ENCODE measurements around the gene KIAA0930. TPM values are rescaled to one million over a fixed set of nuclear protein-coding genes. Genes with fewer than 3 reads are reported as not detected.

Gene KIAA0930
- total RNA-seq, 2 donors from 2014 or later: 48.5 to 74.0 TPM

GRCh38 chr22:45207981-45208664 lies 32.6 kb downstream of the KIAA0930 start:
- DNase-seq (ENCODE audit: low spot score): peak; percentile 73
- intact Hi-C loops (cut with DNase I): no loop called here

GRCh38 chr22:45207533-45207932 lies 33.2 kb downstream of the KIAA0930 start:
- intact Hi-C loops (cut with DNase I): no loop called here
- DNase-seq (ENCODE audit: low spot score): peak; percentile 78

- DNase-seq (ENCODE audit: low spot score): no peak
- intact Hi-C loops (cut with DNase I): no loop called here
Observed at GRCh38 chr22:45206233-45206632, 34.5 kb downstream of the KIAA0930 start.

DNA sequence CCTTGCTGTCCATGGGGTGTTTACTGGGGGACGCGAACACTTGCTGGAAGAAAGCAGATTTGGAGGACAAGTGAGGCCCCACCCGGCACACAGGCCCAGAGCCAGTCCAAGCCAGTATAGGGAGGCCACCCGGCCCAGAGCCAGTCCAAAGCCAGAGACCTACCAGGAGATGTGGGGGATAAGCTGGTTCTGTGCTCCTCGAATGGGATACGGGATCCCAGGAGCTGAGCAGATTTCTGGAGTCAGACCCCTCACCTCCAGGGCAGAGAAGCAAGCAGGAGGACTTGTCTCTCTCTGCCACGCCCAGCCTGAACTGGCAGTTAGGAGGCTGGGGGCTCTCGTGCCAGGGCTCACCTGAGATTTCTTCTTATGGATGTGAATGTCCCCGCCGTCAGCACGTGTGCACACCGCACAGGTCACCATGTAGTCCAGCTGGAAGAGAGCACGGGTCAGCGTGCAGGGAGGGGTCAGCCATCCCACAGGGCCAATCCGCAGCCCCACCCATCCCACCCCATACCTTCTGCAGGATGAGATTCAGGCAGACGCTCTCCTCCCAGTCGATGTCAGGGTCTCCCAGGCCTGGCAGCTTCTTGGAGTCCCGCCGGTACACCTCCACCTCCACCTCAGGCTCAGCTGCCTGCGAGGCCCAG lies 35.3 kb downstream of the KIAA0930 start:
- DNase-seq (ENCODE audit: low spot score): peak; percentile 64

DNA sequence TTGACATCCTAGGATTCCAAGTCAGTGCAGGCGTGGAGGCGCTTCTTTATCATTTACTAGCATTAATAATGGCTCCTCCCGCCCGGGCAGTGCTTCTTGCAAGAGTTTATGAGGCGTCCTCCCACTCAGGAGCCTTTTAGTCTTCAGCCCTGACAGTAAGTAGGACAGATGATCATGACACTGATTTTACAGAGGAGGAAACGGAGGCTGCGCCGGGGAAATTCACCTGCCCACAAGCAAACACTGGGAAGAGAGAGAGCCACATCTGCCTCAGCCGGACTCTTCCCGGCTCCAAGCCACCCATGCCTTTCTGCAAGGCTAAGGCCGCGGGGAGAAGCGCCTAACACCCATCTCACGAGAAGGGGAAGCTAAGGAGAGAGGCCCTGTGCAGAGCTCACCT lies 35.9 kb downstream of the KIAA0930 start:
- DNase-seq (ENCODE audit: low spot score): peak; percentile 55
- intact Hi-C loops (cut with DNase I): no loop called here

More for the DNA sequence above, 35.3 kb downstream of the KIAA0930 start:
- intact Hi-C loops (cut with DNase I): no loop called here

- DNase-seq (ENCODE audit: low spot score): peak; percentile 38
- intact Hi-C loops (cut with DNase I): no loop called here
Observed at GRCh38 chr22:45204241-45204640, 36.5 kb downstream of the KIAA0930 start.

GRCh38 chr22:45203150-45203951 lies 37.3 kb downstream of the KIAA0930 start:
- DNase-seq (ENCODE audit: low spot score): peak; percentile 81
- intact Hi-C loops (cut with DNase I): no loop called here

DNA sequence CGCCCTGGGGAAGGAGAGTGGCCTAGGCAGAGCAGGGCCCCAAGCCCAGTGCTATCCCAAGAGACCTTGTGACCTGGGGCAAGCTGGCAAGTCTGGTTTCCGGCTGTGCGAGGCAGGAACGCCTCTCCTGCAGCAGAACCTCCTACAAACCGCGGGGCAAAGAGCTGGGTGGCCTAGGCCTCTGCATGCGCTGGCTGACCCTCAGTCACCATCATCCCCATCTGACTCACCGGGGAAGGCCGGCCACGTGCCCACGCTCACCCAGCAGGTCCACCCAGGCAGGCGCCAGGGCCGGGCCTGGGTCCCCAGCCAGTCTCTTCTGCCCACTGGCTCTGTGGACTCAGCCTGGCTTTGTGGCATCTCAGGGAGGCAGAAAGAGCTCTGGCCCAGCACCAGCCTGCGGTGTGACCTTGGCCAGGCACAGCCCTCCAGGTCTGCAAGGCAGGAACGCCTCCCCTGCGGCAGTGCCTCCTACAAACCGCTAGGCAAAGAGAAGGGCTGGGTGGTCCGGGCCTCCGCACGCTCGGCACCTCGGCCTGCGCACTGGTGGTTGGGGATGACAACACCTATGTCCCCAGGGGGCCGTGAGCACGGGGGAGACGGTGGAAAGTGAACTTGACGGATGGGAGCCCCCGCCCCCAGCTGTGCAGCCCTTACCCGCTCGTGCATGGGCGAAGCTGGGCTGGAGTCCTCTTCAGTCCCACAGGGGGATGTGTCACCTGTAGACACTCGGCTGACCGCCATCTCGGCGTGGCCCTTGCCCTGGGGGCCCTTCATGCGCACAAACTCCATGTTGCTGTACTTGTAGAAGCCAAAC lies 38.2 kb downstream of the KIAA0930 start:
- DNase-seq (ENCODE audit: low spot score): peak; percentile 76
- intact Hi-C loops (cut with DNase I): no loop called here

DNA sequence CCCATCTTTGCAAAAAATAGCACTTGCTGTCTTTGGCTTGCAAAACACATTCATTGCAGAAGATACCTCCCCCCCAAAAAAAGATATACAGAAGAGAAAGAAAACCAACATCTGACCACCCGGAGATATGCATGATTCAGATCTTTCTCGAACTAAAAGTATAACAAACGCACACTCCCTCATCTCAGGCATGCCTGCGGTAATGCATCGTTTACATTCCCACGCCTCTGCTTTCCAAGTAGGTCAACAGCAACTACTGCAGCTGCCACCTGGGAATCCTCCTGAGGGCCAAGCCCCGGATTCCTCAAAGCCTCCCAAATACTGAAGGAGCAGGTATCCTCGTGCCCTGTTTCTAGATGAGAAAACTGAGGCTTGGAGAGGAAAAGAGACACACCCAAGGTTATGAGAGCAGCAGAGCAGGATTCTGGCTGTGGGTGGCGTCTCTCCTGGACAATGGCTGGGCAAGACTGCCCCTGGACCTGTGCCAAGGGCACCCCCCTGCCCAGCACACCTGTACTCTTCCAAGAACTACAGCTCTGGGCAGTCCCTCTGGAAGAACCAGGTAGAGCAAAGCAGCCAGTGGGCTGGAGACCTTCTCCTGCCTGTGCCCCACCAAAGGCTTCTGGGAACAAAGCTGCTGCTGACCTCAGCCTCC lies 38.9 kb downstream of the KIAA0930 start:
- intact Hi-C loops (cut with DNase I): no loop called here
- no peak for DNase-seq (ENCODE audit: low spot score)

- intact Hi-C loops (cut with DNase I): no loop called here
- peak; percentile 70 for DNase-seq (ENCODE audit: low spot score)
Observed at GRCh38 chr22:45200860-45201511, 39.7 kb downstream of the KIAA0930 start.

GRCh38 chr22:45200230-45200629 lies 40.5 kb downstream of the KIAA0930 start:
- intact Hi-C loops (cut with DNase I): no loop called here
- no peak for DNase-seq (ENCODE audit: low spot score)

DNA sequence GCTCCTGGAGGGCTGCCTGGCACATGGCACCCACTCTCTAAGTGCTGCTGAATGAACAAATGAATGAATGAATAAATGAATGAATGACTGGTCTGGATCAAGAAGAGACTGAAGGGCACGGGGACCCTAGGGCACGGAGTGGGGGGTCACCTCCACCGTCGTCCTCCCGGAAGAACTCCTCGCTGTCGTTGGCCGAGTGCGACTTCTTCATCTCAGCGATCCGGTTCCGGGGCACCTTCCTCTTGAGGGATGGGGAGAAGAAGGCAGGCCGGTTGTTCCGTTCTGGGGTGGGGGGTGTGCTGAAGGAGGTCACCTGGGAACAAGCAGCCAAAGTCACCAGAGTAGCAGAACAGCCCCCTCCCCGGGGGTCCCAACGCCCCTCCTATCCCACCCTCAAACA lies 41.0 kb downstream of the KIAA0930 start:
- intact Hi-C loops (cut with DNase I): loop anchor here in 1 of 2 donors (5.0 kb wide), 1 partner anchor 252 kb away; no protein-coding TSS in a partner anchor
- peak; percentile 48 for DNase-seq (ENCODE audit: low spot score)

DNA sequence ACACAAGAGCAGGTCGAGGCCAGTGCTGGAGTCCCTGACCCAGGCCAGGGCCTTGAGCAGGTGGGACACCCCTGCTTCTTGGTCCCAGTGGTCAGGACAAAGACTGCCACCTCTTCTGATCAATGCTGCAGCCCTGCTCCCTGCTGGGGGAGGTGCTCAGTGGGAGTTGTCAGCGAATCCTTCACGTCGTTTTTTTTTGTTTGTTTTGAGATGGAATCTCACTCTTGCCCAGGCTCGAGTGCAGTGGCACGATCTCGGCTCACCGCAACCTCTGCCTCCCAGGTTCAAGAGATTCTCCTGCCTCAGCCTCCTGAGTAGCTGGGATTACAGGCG lies 42.3 kb downstream of the KIAA0930 start:
- DNase-seq (ENCODE audit: low spot score): no peak
- intact Hi-C loops (cut with DNase I): loop anchor here in 1 of 2 donors (5.0 kb wide), 1 partner anchor 251 kb away; no protein-coding TSS in a partner anchor

DNA sequence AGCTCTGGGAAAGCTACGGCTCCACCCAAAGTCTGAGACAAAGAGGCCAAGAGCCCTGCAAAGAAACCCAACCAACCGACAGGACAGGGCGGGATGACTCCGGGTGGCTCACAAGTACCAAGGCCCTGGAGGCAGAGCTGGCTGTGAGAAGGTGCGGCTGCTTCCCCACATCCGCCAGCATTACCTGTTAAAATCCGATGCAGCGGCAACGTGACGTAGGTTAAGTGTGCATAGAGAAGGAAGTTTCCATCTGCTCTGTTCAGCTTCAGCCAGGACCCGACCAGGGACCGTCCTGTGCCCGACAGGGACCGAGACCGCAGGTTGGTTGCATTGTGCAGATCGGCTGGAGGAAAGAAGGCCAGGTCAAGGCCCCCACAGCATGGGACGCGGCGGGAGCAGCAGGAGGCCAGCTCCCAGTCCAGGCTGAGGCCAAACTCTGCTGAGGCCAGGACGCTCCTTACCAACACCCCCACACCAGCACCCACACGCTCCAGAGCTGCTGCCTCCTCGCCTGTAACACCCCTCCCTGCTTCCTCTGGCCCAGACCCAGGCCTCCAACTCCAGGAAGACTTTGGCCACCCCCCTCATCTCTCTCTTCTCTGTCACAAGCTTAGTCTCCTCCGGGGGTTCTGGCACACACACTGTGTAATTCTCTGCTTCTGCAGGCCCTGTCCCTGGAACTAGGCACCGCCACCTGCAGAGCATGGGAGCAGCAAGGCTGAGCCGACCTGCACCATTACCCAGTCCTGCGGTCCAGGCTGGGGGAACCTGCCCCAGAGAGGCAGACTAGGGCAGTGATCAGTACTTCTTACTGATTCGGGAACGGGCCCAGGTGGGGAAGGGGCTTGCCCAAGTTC lies 42.9 kb downstream of the KIAA0930 start:
- intact Hi-C loops (cut with DNase I): loop anchor here in 1 of 2 donors (5.0 kb wide), 1 partner anchor 251 kb away; no protein-coding TSS in a partner anchor
- DNase-seq (ENCODE audit: low spot score): peak; percentile 66

DNA sequence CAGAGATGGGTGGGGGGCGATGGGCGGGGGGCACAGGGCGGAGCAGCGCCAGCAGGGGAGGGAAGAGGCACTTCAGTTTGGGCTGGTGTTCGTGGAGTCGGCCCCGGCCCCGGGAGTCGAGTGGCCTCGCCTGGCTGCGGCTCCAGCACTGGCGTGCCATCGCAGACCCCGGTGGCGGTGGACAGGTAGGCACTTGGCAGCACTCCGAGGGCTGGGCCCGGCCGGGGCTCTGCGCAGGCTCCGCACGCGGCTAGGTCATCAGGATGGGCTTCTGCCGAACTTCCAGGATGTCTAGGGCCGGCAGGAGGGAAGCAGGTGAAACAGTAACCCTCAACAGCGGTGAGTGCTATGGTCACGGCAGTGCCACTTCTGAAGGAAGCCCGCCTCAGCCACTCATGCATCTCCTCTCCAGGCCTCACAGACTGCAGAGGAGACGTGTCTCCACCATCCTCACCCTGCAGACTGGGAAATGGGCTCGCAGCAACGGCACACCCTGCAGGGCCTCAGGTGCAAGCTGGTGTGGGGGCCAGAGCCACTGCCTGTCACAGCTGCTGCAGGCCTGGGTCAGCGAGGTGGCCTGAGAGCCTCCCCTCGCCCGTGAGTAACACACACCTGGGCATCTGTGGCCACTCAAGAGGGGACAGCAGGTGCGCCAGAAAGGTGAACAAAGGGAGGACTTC lies 43.6 kb downstream of the KIAA0930 start:
- no peak for DNase-seq (ENCODE audit: low spot score)
- intact Hi-C loops (cut with DNase I): loop anchor here in 1 of 2 donors (5.0 kb wide), 1 partner anchor 250 kb away; no protein-coding TSS in a partner anchor

- intact Hi-C loops (cut with DNase I): loop anchor here in 1 of 2 donors (5.0 kb wide), 1 partner anchor 249 kb away; no protein-coding TSS in a partner anchor
- no peak for DNase-seq (ENCODE audit: low spot score)
Observed at GRCh38 chr22:45196308-45196707, 44.4 kb downstream of the KIAA0930 start.

DNA sequence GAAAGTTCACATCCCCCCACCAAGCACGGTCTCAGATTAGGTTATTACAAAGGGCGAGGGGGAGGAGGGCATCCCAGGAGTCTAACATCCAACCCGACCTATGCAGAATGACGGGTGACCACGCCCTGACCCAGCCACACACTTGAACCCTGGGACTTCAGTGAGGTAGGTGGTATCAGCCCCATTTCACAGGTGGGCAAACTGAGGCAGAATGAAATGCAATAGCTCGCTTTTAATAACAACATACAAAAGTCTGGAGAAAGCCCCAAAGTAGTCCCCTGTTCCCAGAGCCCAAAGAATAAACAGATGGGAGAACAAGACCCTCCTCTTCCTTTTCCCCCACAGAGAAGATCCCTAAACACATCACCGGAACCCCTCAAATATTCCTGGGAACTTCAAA lies 45.1 kb downstream of the KIAA0930 start:
- no peak for DNase-seq (ENCODE audit: low spot score)
- intact Hi-C loops (cut with DNase I): loop anchor here in 1 of 2 donors (5.0 kb wide), 1 partner anchor 248 kb away; no protein-coding TSS in a partner anchor
